Astrocyte of the spinal cord (primary cell): ENCODE measurements around the gene PAX8.

Source experiments
- DNase-seq: peaks from one replicate; pipeline ENCODE4 v3.0.0; 2011; ENCODE audit warnings: low read depth, low spot score
- H3K4me3 ChIP-seq: 2 replicates; pipeline ENCODE4 v1.5.1; 2011; ENCODE audit warnings: low read depth, mild to moderate bottlenecking, low read length, moderate library complexity
- in situ Hi-C: cut with HindIII; loops from 2 replicates; pipeline ENCODE4 v1.10.0; 2017; ENCODE audit warnings: low sequenced_read_pairs
- TF ChIP-seq, protein P1 (sequence below): IDR thresholded peaks from 2 replicates; pipeline ENCODE4 v1.5.1; 2012; ENCODE audit warnings: low read depth, mild to moderate bottlenecking, low read length, inconsistent platforms

The PAX8 gene

DNA sequence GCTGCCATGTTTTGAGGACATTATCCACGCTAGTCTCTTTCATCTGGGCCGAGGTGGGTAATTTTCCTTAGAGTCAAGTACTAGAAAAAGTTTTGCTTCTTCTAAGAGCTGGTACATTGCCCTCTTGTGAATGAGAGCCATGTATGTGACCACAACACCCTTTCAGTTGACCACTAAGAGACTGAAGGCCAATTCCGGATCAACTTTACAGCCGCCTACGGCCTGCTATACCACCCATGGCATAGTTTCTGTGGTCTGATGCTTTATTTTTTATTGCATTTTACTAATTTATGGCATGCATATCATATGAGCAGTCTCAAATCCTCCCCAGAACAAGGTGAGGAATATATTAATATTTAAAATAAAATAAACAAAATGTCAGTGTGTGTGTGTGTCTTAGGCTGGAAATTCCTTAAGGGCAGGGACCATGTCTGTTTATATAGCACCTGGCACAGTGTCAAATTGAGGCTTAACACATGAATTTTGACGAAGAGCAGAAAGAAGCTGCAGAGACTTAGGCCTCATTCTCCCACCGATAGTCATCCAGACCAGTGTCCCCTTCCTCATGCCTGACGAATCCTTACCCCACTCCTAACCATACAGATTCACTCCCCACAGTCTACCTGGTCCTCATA is 69.6 kb downstream of the PAX8 start:
- in situ Hi-C loops = no loop called here
- DNase-seq = peak; percentile 48

DNA sequence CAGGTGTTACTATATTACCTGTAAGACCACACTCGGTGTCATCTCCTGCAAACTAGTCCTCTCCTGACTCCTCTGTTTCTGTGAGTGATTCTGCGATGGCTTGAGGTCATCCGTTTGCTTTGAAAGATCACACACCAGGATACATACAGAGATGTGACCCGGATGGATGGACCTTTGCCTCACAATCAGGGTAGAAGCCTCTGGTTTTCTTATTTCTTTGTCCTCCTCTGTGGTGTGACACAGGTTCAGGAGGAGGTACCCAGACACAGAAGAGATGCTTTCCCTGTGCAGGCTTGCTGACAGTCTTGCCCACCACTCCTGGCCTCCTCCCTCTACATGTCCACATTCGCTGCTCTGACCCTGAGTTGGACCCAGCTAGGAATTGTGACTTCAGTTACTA is 70.3 kb downstream of the PAX8 start:
- in situ Hi-C loops = no loop called here
- TF ChIP-seq, protein P1, sequence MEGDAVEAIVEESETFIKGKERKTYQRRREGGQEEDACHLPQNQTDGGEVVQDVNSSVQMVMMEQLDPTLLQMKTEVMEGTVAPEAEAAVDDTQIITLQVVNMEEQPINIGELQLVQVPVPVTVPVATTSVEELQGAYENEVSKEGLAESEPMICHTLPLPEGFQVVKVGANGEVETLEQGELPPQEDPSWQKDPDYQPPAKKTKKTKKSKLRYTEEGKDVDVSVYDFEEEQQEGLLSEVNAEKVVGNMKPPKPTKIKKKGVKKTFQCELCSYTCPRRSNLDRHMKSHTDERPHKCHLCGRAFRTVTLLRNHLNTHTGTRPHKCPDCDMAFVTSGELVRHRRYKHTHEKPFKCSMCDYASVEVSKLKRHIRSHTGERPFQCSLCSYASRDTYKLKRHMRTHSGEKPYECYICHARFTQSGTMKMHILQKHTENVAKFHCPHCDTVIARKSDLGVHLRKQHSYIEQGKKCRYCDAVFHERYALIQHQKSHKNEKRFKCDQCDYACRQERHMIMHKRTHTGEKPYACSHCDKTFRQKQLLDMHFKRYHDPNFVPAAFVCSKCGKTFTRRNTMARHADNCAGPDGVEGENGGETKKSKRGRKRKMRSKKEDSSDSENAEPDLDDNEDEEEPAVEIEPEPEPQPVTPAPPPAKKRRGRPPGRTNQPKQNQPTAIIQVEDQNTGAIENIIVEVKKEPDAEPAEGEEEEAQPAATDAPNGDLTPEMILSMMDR = no peak
- DNase-seq = no peak
- H3K4me3 ChIP-seq = no peak overlapping the region

More for the DNA sequence above, 69.6 kb downstream of the PAX8 start:
- TF ChIP-seq, protein P1 = no peak
- H3K4me3 ChIP-seq = no peak overlapping the region

DNA sequence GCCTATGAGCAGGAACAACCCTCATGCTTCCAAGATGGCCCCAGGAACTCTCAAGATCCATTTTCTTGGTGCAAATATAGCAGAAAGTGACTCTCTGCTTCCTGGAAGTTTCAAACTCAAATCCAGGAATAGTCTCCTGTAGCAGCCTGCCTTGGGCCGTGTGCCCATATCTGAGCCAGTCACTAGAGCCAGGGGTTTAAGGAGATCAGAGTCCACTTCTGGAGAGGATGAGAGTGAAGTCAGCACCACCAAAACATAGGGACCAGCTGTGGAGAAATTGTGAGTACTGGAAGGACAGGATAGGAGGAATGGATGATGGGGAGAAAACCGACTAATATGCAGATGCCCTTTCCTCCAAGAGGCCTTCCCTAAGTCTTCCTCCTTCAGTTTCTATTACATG is 71.7 kb downstream of the PAX8 start:
- no peak for DNase-seq
- TF ChIP-seq, protein P1 = no peak
- in situ Hi-C loops = no loop called here
- no peak overlapping the region for H3K4me3 ChIP-seq

DNA sequence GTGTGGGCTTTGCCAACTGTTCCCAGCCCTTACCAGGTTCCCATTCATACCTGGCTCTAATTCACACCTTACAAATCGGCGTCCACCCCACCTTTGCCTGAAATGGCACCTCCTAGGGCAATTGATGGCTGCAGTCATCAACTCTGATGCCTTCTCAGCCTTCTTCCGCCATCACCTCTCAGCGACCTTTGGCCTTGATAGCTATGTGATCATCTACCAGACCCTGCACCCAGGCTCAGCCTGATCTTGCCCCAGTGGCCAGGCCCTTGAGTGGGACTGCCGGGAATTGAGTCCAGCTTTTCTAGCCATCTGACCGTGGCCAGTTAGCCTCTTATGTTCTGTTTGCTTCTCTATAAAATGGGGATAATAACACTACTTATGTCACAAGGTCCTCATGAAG is 72.5 kb downstream of the PAX8 start:
- no peak for DNase-seq
- H3K4me3 ChIP-seq = no peak overlapping the region
- TF ChIP-seq, protein P1 = no peak
- in situ Hi-C loops = no loop called here

DNA sequence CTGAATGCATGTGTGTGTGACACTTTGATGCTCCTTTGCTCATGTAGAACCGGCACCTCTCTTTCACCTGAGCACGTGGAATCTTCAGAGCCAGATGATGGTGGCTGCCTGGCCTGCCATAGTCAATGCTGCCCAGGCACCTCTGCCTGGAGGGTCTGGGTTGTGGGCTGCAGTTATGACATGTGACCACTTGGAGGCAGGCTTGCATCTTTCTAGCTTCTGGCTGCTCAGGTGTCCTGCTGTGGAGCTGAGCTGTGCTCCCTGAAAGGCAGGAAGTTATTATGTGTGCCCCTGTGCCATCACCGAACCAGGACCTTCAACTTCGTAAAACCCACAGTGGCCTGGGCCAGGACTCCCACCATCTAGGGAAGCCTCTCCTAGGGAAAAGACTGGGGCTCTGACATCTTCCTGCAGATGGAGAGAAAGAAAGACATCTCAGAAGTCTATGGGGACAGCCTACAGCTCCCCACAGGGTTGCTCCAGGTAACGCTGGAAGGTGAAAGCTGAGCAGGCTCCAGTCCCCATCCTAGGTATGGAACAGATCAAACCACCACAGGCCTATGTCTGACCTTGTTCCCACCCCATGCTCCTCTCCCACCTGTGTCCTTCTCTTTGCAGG is 74.7 kb downstream of the PAX8 start:
- in situ Hi-C loops = no loop called here
- H3K4me3 ChIP-seq = no peak overlapping the region
- TF ChIP-seq, protein P1 = peak; percentile 92
- DNase-seq = peak; percentile 76

DNA sequence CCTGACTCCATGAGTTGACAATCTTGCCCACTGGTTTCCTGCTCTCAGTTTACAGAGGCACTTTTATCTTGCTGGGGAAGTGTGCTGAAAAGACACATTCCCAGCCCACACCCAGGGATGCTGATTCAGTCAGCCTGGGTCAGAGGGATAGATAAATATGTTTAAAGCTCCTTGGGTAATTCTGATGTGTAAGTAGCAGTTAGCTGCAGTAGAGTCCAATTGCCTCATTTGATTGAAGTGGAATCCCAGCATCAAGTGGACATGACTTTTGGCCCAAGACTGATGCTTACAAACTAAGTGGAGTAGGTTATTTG is 75.5 kb downstream of the PAX8 start:
- no peak for DNase-seq
- H3K4me3 ChIP-seq = no peak overlapping the region
- in situ Hi-C loops = no loop called here
- TF ChIP-seq, protein P1 = no peak
